ENCODE data around the gene SPATA6L. TPM values are rescaled to one million over a fixed set of nuclear protein-coding genes. Genes with fewer than 3 reads are reported as not detected.
A peak's percentile ranks its signal among the peaks of the same experiment; 100 is the strongest.

Gene SPATA6L
- total and polyA plus RNA-seq, 2 of the 13 experiments (the other 11 are each of a cell fraction or from before 2014, with no cell fraction given), result 1.1 to 1.9 TPM

GRCh38 chr9:4662108-4662988 is 3.9 kb downstream of the SPATA6L start, which contains the start of gene PLPP6 (continued):
- TF ChIP-seq, protein P1, sequence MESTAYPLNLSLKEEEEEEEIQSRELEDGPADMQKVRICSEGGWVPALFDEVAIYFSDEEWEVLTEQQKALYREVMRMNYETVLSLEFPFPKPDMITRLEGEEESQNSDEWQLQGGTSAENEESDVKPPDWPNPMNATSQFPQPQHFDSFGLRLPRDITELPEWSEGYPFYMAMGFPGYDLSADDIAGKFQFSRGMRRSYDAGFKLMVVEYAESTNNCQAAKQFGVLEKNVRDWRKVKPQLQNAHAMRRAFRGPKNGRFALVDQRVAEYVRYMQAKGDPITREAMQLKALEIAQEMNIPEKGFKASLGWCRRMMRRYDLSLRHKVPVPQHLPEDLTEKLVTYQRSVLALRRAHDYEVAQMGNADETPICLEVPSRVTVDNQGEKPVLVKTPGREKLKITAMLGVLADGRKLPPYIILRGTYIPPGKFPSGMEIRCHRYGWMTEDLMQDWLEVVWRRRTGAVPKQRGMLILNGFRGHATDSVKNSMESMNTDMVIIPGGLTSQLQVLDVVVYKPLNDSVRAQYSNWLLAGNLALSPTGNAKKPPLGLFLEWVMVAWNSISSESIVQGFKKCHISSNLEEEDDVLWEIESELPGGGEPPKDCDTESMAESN (CRISPR knock-in tag; conservative IDR thresholded peaks at IDR 0.05), result peak; percentile 69; the same call in 1 of the 2 replicates
- TF ChIP-seq ZNF792 (CRISPR knock-in tag; IDR thresholded peaks at IDR 0.05) (peak; percentile 50; the same call in 1 of the 2 replicates), NFYB (CRISPR knock-in tag; IDR thresholded peaks at IDR 0.05) (no peak), FOXA3 (CRISPR knock-in tag; IDR thresholded peaks at IDR 0.05) (peak; percentile 55), ZNF710 (CRISPR knock-in tag; IDR thresholded peaks at IDR 0.05; ENCODE audit: borderline replicate concordance) (peak; percentile 69; the same call in 1 of the 2 replicates), NFKB2 (CRISPR knock-in tag; IDR thresholded peaks at IDR 0.05; ENCODE audit: borderline replicate concordance) (peak; percentile 90), MTA1 (CRISPR knock-in tag; IDR thresholded peaks at IDR 0.05; ENCODE audit: borderline replicate concordance) (peak; percentile 71; the same call in 1 of the 2 replicates), TAF1 (CRISPR knock-in tag; IDR thresholded peaks at IDR 0.05) (peak; percentile 74; the same call in 1 of the 2 replicates), ZNF281 (CRISPR knock-in tag; IDR thresholded peaks at IDR 0.05; ENCODE audit: borderline replicate concordance) (no peak)
- TF ChIP-seq, protein P2, sequence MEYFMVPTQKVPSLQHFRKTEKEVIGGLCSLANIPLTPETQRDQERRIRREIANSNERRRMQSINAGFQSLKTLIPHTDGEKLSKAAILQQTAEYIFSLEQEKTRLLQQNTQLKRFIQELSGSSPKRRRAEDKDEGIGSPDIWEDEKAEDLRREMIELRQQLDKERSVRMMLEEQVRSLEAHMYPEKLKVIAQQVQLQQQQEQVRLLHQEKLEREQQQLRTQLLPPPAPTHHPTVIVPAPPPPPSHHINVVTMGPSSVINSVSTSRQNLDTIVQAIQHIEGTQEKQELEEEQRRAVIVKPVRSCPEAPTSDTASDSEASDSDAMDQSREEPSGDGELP (IDR thresholded peaks at IDR 0.05; ENCODE audit: borderline replicate concordance, low read depth), result peak; percentile 82; the same call in 1 of the 2 replicates
- TF ChIP-seq, protein P3, sequence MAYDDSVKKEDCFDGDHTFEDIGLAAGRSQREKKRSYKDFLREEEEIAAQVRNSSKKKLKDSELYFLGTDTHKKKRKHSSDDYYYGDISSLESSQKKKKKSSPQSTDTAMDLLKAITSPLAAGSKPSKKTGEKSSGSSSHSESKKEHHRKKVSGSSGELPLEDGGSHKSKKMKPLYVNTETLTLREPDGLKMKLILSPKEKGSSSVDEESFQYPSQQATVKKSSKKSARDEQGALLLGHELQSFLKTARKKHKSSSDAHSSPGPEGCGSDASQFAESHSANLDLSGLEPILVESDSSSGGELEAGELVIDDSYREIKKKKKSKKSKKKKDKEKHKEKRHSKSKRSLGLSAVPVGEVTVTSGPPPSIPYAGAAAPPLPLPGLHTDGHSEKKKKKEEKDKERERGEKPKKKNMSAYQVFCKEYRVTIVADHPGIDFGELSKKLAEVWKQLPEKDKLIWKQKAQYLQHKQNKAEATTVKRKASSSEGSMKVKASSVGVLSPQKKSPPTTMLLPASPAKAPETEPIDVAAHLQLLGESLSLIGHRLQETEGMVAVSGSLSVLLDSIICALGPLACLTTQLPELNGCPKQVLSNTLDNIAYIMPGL (CRISPR knock-in tag; IDR thresholded peaks at IDR 0.05; ENCODE audit: borderline replicate concordance in 1 of 2, low read depth in 1 of 2), result peak; percentile 85 to 96
- TF ChIP-seq, protein P4, sequence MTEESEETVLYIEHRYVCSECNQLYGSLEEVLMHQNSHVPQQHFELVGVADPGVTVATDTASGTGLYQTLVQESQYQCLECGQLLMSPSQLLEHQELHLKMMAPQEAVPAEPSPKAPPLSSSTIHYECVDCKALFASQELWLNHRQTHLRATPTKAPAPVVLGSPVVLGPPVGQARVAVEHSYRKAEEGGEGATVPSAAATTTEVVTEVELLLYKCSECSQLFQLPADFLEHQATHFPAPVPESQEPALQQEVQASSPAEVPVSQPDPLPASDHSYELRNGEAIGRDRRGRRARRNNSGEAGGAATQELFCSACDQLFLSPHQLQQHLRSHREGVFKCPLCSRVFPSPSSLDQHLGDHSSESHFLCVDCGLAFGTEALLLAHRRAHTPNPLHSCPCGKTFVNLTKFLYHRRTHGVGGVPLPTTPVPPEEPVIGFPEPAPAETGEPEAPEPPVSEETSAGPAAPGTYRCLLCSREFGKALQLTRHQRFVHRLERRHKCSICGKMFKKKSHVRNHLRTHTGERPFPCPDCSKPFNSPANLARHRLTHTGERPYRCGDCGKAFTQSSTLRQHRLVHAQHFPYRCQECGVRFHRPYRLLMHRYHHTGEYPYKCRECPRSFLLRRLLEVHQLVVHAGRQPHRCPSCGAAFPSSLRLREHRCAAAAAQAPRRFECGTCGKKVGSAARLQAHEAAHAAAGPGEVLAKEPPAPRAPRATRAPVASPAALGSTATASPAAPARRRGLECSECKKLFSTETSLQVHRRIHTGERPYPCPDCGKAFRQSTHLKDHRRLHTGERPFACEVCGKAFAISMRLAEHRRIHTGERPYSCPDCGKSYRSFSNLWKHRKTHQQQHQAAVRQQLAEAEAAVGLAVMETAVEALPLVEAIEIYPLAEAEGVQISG (CRISPR knock-in tag; IDR thresholded peaks at IDR 0.05), result peak; percentile 96

All from HepG2 (cell line).